ENCODE data around the gene ZNF41. TPM values are rescaled to one million over a fixed set of nuclear protein-coding genes. Genes with fewer than 3 reads are reported as not detected.

ZNF41 gene
- total and polyA plus RNA-seq, 2 donors (not counting 3 experiments of a cell fraction or from before 2014, with no cell fraction given) = 2.9 to 7.5 TPM

GRCh38 chrX:47446431-47446830 is 36.6 kb downstream of the ZNF41 start:
- FAIRE-seq (no peak), DNase-seq (ENCODE audit: low read depth, low spot score) (no peak)
- no peak overlapping the region for H2AFZ ChIP-seq (ENCODE audit: low read depth, low read length)
- no peaks in the 10 kb centered on the region for H4K20me1 ChIP-seq (replicated peaks; ENCODE audit: control insufficient read depth, extremely low read depth, insufficient read depth, low read length)
- ChIA-PET CTCF (no interaction called here), POLR2A (no interaction called here)
- intact Hi-C loops (cut with micrococcal nuclease) = no loop called here
- H3K4me3 ChIP-seq (replicated peaks in 1 of 3; ENCODE audit: insufficient read depth in 1 of 3, low read depth in 1 of 3, low read length in 3 of 3) = no peak overlapping the region
- TF ChIP-seq FOS (IDR thresholded peaks at IDR 0.05; ENCODE audit: borderline replicate concordance, insufficient read depth, low read length) (no peak), JUN (IDR thresholded peaks at IDR 0.05; ENCODE audit: borderline replicate concordance, insufficient read depth, insufficient read length, low read depth) (no peak), POLR2AphosphoS5 (IDR thresholded peaks at IDR 0.05; ENCODE audit: insufficient read depth, low read depth, low read length) (no peak)
- H3K9me3 ChIP-seq (replicated peaks; ENCODE audit: control insufficient read depth, insufficient read depth, low read length) = no peaks in the 10 kb centered on the region
- dilution Hi-C loops (cut with MboI; ENCODE audit: extremely low pct_ligation_motif_present, low sequenced_read_pairs) = no loop called here
- H3K9me1 ChIP-seq (replicated peaks; ENCODE audit: control insufficient read depth, extremely low read depth, insufficient read depth, low read length) = no peaks in the 10 kb centered on the region
- H3K4me2 ChIP-seq (ENCODE audit: insufficient read depth, low read length) = no peak overlapping the region
- BruUV-seq (replicated peaks) = no TSS peak
- no peaks in the 10 kb centered on the region for H3K4me1 ChIP-seq (ENCODE audit: control insufficient read depth, extremely low read depth, insufficient read depth, low read length)
- H3K9ac ChIP-seq (replicated peaks; ENCODE audit: extremely low read depth, insufficient read depth, low read length) = no peak overlapping the region
- H3K27me3 ChIP-seq (ENCODE audit: control insufficient read depth in 2 of 2, insufficient read depth in 2 of 2, low read length in 2 of 2) = no peaks in the 10 kb centered on the region
- no peaks in the 10 kb centered on the region for H3K79me2 ChIP-seq (ENCODE audit: control insufficient read depth, insufficient read depth, low read length)
- peaks cover 0 to 3% of the 10 kb centered on the region in 2 experiments for H3K36me3 ChIP-seq (ENCODE audit: control insufficient read depth in 2 of 2, extremely low read depth in 1 of 2, insufficient read depth in 2 of 2, low read length in 2 of 2)
- no peak overlapping the region for H3K27ac ChIP-seq (ENCODE audit: insufficient read depth, low read depth, low read length)

- intact Hi-C loops (cut with micrococcal nuclease) (no loop called here), dilution Hi-C loops (cut with MboI; ENCODE audit: extremely low pct_ligation_motif_present, low sequenced_read_pairs) (no loop called here)
- H3K27me3 ChIP-seq (ENCODE audit: control insufficient read depth in 2 of 2, insufficient read depth in 2 of 2, low read length in 2 of 2) = no peaks in the 10 kb centered on the region
- ChIA-PET CTCF (no interaction called here), POLR2A (no interaction called here)
- H3K9me1 ChIP-seq (replicated peaks; ENCODE audit: control insufficient read depth, extremely low read depth, insufficient read depth, low read length) = no peaks in the 10 kb centered on the region
- no peaks in the 10 kb centered on the region for H4K20me1 ChIP-seq (replicated peaks; ENCODE audit: control insufficient read depth, extremely low read depth, insufficient read depth, low read length)
- BruUV-seq (replicated peaks) = no TSS peak
- no peaks in the 10 kb centered on the region for H3K79me2 ChIP-seq (ENCODE audit: control insufficient read depth, insufficient read depth, low read length)
- no peak overlapping the region for H3K4me2 ChIP-seq (ENCODE audit: insufficient read depth, low read length)
- TF ChIP-seq GATA2 (IDR thresholded peaks at IDR 0.05; ENCODE audit: insufficient read depth, insufficient read length, low read depth, low read length) = no peak
- TF ChIP-seq JUN (IDR thresholded peaks at IDR 0.05; ENCODE audit: borderline replicate concordance, insufficient read depth, insufficient read length, low read depth) = no peak
- no peak for TF ChIP-seq MYC (IDR thresholded peaks at IDR 0.05; ENCODE audit: low read depth, low read length)
- TF ChIP-seq CTCF (IDR thresholded peaks at IDR 0.05; ENCODE audit: extremely low read depth in 1 of 2, insufficient read depth in 1 of 2, low read depth in 1 of 2, low read length in 2 of 2) = no peak
- TF ChIP-seq MAX (IDR thresholded peaks at IDR 0.05; ENCODE audit: insufficient read depth, insufficient read length) = no peak
- no peak for TF ChIP-seq FOS (IDR thresholded peaks at IDR 0.05; ENCODE audit: borderline replicate concordance, insufficient read depth, low read length)
- TF ChIP-seq POLR2AphosphoS5 (IDR thresholded peaks at IDR 0.05; ENCODE audit: insufficient read depth, low read depth, low read length) = no peak
- TF ChIP-seq EZH2 (IDR thresholded peaks at IDR 0.05; ENCODE audit: borderline replicate concordance, low read depth, low read length, severe bottlenecking) = no peak
- TF ChIP-seq POLR2A (IDR thresholded peaks at IDR 0.05; ENCODE audit: low read depth, low read length) = no peak
- no peaks in the 10 kb centered on the region for H3K4me1 ChIP-seq (ENCODE audit: control insufficient read depth, extremely low read depth, insufficient read depth, low read length)
- H3K36me3 ChIP-seq (ENCODE audit: control insufficient read depth in 2 of 2, extremely low read depth in 1 of 2, insufficient read depth in 2 of 2, low read length in 2 of 2) = no peaks in the 10 kb centered on the region
- H3K4me3 ChIP-seq (replicated peaks in 1 of 3; ENCODE audit: insufficient read depth in 1 of 3, low read depth in 1 of 3, low read length in 3 of 3) = no peak overlapping the region
- FAIRE-seq = no peak
- H3K9me3 ChIP-seq (replicated peaks; ENCODE audit: control insufficient read depth, insufficient read depth, low read length) = no peaks in the 10 kb centered on the region
- no peak overlapping the region for H3K9ac ChIP-seq (replicated peaks; ENCODE audit: extremely low read depth, insufficient read depth, low read length)
- H2AFZ ChIP-seq (ENCODE audit: low read depth, low read length) = no peak overlapping the region
- no peak overlapping the region for H3K27ac ChIP-seq (ENCODE audit: insufficient read depth, low read depth, low read length)
- DNase-seq (ENCODE audit: low read depth, low spot score) = no peak
These were observed 52.1 kb downstream of the ZNF41 start for GRCh38 chrX:47430925-47431324.
